ENCODE data around the gene TMEM158.

The TMEM158 gene

GRCh38 chr3:45226206-45226915, at the start of gene TMEM158:
Gene TMEM158, minus strand, starts transcription at chr3:45226287. Its CDS starts 260 bp downstream, at chr3:45226027.
- DNase-seq = peak; percentile 67

- DNase-seq = peak; percentile 19
Observed at GRCh38 chr3:45275006-45275704, 49.1 kb upstream of the TMEM158 start.

GRCh38 chr3:45273681-45274515, 47.8 kb upstream of the TMEM158 start:
- no peak for DNase-seq

GRCh38 chr3:45272828-45273470, 46.9 kb upstream of the TMEM158 start:
- DNase-seq = no peak

GRCh38 chr3:45272032-45272810, 46.1 kb upstream of the TMEM158 start:
- DNase-seq = no peak

GRCh38 chr3:45269952-45270351, 43.9 kb upstream of the TMEM158 start:
- no peak for DNase-seq

GRCh38 chr3:45267097-45267496, 41.0 kb upstream of the TMEM158 start:
- DNase-seq = no peak

GRCh38 chr3:45261333-45262110, 35.4 kb upstream of the TMEM158 start:
- DNase-seq = no peak

- no peak for DNase-seq
Observed at GRCh38 chr3:45259133-45259532, 33.0 kb upstream of the TMEM158 start.

- no peak for DNase-seq
Observed at GRCh38 chr3:45258317-45258716, 32.2 kb upstream of the TMEM158 start.

GRCh38 chr3:45253316-45253715, 27.2 kb upstream of the TMEM158 start:
- DNase-seq = no peak

GRCh38 chr3:45252826-45253225, 26.7 kb upstream of the TMEM158 start:
- DNase-seq = no peak

GRCh38 chr3:45249391-45249790, 23.3 kb upstream of the TMEM158 start:
- DNase-seq = no peak

GRCh38 chr3:45246241-45246640, 20.2 kb upstream of the TMEM158 start:
- DNase-seq = no peak

- DNase-seq = no peak
Observed at GRCh38 chr3:45244356-45244755, 18.3 kb upstream of the TMEM158 start.

GRCh38 chr3:45241206-45241605, 15.1 kb upstream of the TMEM158 start:
- DNase-seq = no peak

GRCh38 chr3:45240292-45240691, 14.2 kb upstream of the TMEM158 start:
- no peak for DNase-seq

- DNase-seq = no peak
Observed at GRCh38 chr3:45239254-45239653, 13.2 kb upstream of the TMEM158 start.

GRCh38 chr3:45236964-45237363, 10.9 kb upstream of the TMEM158 start:
- DNase-seq = no peak

GRCh38 chr3:45235409-45235808, 9.3 kb upstream of the TMEM158 start:
- no peak for DNase-seq

- no peak for DNase-seq
Observed at GRCh38 chr3:45234250-45234649, 8.2 kb upstream of the TMEM158 start.
